GM18870 (cell line): ENCODE results near the gene ISL2.

ENCODE experiments used
- ATAC-seq: cut with Tn5 transposase; IDR thresholded peaks from one replicate; pipeline ENCODE4 v1.9.1; 2021; ENCODE audit warnings: moderate library complexity; ENCODE audit not compliant: unreplicated experiment

Gene ISL2

DNA sequence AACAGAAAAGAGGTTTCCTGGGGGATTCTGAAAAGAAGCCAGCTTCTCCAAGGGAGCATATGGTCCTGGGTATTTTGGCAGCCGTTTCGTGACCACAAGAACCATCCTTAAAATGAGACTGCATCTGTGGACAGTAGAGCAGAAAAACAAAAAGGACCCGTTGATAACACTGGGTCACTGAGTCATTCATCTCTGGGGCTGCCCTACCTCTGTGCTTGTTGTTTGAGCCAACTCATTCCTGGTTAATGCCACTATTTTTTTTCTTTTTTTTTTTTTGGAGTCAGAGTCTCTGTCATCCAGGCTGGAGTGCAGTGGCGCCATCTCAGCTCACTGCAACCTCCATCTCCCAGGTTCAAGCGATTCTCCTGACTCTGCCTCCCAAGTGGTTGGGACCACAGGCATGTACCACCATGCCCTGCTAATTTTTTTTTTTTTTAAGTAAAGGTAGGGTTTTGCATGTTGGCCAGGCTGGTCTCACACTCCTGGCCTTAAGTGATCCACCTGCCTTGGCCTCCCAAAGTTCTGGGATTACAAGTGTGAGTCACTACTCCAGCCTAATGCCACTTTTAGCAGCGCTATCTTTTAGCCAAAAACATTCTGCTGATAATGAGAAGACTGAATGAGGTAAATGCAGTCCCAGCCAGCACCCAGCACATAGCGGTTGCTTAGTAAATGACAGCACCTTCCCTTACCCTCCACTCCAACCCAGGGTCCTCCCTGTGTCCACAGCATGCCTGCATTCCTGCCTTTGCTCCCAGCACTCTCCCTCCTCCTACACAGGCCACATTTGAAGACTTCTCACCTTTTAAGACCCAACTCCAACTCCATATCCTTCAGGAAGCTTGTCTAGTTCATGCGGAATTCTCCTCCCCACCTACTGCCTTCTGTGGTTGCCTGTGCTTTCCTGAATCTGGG lies 9.1 kb upstream of the ISL2 start:
- no peak for ATAC-seq

DNA sequence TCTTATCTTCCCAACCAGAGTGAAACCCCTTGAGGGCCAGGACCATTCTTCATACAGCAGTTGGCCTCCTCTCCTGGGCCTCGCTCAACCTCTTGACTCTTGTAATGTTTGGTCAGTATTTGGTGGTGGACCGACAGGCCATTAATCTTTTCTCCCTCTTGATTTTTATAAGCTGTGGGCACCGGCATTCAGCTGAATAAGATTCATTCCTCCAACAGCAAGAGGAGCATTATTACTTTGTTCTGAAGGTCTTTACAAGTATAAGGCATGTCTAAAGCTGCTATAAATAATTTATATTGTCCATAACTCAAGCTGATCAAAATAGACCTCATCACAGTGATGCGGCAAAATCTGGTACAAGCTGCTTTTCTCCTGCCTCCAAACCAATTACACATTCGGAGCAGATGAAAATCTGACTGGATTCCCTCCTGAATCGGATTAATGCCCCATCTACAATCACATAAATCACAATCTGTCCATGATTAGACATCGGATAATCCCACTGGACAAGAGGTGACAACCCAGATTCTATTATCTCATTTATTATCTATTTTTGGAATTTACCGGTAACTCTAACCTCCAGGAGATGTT lies 8.4 kb upstream of the ISL2 start:
- ATAC-seq, result no peak

DNA sequence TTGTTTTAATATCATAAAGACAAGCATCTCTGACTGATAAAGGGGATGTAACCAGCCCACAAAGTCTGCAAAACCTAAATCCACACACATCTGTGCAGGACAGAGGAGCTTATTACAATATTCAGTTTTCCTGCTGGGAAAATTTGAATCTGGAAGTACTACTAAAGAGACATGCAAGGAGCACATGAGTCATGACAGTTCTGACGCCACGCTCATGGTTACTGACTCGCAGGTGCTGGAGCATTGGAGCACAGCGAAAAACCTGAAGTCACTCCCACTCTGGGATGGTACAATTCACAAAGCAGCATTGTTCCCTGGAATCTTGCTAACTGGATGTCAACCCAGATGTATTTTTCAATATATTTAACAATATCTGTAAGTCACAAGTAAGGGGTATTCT lies 7.6 kb upstream of the ISL2 start:
- ATAC-seq, result no peak

DNA sequence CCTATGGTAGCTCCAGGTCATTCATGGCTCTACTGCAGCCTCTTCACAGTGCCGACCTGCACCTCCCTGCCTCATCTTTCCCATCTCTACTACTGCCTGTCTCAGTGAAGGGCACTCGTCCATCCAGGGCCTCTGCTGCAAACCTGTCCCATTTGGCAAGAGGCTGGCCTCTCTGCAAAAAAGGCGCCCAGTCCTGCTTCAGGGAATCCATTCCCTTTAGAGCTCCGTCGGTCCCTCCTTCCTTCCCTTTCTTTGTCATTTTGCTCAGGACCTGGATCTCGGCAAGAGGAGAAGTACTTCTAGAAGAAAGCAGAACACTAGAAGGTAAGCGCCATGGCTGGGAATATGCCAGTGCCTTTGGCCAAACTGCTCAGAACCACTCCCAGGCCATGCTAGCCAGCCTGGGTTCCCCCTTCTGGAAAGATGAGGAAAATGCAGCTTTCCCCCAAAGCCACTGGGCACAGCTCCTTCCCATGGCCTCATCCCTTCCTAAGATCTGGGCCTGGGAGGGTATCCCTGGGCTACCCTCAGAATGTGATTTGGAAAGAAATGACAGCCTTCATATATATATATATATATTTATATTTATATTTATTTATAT lies 6.4 kb upstream of the ISL2 start:
- ATAC-seq, result no peak

DNA sequence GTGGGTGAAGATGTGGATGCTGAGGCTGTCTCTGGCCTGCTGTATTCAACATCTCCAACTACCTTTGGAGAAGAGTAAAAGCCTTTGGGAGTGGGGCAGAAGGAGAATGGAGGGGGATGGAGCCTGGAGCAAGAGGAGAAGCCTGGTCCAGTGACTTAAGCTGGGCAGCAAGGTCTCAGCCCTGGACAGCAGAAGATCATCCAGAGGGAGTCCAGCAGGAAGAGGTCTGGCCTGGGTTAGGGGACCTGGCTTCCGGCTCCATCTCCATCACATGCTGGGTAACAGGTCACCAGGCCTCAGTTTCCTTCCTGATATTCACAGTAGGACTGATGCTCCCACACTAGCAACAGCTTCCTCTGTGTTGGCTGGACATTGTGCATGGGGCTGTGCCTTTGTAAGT lies 3.8 kb upstream of the ISL2 start:
- no peak for ATAC-seq

DNA sequence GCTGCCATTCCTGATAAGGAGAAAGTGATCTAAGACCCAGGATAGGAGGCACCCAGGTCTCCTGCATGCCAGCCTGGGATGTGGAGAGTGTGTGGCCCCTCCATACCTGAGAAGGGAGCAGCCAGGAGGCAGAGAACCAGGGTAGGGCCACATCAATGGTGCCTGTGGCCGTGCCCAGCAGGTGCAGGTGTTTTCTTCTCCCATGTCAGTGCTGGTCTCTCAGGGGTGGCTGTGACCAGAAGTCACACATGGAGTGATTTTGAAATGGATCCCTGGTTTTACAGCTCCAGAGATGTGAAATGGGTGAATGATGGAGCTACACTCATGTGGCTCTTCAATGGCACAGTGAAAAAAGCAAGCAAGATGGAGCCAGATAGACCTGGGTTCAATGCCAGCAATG lies 3.3 kb upstream of the ISL2 start:
- ATAC-seq, result no peak

DNA sequence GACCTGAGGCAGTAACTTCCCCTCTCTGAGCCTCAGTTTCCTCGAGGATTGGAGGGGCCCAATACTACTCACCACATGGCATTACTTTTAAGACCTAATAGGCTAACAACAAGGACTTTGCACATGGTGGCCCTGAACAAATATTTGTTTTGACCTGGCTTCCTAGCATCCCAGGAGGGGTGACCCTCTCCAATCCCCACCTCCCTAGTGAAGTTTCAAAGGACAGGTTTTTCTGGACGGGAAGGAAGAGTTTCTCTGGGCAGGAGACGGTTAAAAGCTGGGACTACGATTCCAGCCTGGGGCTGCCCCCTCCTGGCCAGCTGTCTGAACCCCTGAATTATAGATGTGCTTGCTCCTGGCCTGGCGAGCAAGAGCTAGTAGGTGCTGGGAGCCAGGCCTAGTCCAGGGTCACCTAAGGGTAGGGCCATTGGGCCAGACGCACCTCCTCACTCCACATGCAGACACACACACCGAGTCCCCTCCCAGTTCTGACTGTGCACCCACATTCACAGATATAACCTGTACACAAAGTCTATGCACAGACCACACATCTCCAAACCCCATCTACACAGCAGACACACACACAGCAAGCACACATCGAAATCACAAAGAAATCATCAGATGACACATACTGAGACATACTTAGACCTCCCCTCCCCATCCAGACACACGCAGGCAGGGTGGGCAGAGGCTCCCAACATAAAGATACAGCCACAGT lies 2.7 kb upstream of the ISL2 start:
- ATAC-seq, result no peak

DNA sequence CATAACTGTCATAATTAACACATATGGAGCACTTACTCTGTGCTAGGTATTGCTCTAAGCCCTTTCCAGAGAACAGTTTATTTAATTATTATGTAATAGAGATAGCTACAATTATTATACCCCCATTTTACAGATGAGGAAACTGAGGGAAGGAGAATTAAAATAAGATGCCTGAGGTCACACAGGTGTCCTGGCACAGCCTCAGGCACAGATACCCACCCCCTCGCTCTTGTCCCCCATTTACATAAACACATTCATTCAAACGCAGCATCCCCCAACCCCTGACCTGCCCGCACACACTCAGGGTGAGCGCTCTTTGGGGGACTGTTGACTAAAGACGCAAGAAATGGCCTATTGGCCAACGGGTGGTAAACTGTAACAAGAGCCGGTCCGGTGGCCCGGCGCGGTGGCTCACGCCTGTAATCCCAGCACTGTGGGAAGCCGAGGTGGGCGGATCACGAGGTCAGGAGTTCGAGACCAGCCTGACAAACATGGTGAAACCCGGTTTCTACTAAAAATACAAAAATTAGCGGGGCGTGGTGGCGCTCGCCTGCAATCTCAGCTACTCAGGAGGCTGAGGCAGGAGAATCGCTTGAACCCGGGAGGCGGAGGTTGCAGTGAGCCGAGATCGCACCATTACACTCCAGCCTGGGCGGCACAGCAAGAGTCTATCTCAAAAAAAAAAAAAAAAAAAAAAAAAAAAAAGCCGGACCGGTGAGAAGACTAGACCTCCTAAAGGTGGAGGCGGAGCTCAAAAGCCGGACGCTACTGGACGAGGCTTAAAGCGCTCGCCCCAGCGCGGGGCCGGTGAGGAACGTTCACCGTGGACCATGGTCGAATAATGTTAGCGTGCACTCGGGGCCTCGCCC lies 1.9 kb upstream of the ISL2 start:
- no peak for ATAC-seq

DNA sequence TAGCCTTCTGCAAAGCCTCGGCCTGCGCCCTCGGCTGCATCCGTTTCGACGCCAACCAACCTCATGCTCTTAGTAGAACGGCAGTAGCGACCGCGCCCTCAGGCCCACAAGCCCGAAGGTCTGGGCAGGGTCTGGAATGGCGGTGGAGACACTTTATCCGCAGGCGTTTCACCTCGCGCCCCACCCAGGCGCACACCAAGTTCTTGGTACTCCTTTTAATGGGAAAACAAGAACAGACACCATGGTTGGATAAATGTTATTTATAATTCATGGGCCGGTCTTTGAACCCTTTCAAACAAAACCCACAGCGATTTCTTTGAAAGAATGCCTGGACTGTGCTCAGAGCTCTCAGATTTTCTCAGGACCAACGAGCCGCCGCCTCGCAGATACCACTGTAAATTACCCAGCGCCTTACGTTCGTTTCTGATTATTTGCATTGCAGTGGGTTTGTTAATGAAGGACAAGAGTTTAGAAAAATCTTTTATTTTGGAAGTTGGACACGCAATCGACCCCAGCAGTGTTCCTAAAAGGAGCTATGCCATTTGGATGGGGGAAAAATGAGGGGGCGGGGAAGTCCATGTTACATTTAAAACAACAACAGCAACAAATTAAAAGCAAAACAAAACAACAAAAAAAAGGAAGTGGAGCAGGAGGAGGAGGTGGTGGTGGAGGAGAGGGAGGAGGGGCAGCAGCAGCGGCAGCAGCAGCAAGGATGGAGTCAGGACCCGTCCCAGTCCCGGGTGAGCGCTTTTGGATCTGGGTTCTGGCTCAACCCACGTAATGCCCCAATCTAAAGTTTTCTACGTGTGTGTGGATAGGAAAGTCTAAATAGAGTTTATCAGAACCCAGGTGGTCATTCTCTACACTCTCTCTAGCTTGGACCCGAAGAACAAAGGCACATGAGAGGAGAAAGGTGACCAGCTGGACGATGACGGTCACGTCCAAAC lies 993 bp upstream of the ISL2 start:
- ATAC-seq, result no peak

DNA sequence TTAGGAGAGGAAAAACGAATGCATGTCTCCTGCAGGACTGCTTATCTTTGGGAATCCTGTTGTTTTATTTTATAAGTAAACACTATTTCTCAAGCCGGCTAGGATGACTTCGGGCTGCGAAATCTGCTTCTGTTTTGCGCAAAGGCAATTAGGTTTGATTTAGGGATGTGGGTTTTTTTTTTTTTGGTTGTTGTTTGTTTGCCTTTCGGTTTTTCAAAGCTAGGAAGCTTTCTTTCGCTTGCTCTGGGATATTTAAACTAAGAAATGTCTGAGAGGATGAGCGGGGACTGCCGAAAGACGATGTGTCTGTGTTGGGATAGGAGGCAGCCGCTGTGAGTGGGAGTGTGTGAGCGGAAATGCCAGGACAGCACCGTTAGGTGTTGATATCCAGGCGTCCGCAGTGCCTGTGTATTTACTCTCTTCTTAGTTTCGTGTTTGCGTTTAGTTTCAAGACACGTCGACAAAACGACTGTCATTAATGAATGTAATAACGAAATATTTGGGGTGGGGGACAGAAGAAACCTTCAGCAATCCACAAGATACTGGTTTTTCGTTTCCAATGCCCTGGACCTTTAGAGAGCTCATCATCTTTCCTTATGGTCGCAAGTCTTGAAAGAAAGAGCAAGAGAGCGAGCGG lies 604 bp downstream of the ISL2 start:
- no peak for ATAC-seq

DNA sequence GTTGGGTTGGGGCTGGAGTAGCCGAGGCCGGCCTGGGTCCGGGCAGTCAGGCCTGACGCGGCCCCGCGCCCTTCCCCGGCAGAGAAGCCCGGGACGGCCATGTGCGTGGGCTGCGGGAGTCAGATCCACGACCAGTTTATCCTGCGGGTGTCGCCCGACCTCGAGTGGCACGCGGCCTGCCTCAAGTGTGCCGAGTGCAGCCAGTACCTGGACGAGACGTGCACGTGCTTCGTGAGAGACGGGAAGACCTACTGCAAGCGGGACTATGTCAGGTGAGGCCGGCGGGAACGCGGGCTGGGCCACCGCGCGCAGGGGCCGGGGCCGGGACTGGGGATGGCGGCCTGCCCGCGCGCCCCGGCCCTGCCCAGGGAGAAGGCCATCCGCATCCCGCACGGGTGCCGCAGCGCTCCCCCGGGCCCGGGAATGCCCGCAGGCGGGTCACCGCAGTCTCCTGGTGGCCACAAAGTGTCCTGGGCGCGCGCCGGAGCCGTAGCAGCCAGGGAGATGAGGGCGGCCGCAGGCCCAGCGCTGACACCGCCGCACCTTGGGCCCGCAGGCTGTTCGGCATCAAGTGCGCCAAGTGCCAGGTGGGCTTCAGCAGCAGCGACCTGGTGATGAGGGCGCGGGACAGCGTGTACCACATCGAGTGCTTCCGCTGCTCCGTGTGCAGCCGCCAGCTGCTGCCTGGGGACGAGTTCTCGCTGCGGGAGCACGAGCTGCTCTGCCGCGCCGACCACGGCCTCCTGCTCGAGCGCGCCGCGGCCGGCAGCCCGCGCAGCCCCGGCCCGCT lies 1.3 kb downstream of the ISL2 start:
- no peak for ATAC-seq

DNA sequence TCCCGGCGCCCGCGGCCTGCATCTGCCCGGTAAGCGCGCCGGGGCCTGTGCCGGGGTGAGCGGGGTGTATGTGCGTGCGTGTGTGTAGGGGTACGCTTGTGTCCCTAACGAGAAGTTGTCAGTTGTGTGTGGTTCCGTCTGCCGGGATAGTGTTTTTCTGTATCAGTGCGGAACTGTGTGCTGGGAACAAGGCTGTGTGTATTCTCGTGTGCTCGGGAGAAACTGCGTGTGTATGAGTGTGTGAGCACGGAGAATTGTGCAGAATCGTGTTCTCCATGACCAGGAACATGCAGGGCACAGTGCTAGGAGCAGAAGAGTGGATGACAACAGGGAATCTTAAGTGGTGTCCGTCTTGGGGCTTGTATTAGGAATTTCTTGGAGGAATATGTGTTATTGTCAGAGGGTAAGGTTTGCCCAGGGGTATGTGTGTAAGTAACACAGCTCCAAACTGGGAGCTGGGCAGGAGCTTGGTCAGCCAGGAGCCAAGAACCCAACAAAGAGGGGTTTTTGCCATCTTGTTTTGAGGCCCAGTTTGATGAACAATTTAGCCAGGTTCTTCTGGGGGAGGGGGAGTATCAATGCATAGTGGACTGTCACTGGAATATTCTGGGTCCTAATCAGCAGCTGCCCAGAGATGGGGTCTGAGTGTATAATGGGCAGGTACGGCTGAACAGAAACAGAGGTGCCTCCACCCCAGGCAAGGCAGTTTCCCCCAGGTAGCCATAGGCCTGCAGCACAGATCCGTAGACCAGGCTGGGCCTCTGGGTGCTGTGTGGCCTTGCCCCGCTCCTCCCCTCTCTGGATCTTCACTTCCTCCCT lies 2.1 kb downstream of the ISL2 start:
- ATAC-seq, result no peak

DNA sequence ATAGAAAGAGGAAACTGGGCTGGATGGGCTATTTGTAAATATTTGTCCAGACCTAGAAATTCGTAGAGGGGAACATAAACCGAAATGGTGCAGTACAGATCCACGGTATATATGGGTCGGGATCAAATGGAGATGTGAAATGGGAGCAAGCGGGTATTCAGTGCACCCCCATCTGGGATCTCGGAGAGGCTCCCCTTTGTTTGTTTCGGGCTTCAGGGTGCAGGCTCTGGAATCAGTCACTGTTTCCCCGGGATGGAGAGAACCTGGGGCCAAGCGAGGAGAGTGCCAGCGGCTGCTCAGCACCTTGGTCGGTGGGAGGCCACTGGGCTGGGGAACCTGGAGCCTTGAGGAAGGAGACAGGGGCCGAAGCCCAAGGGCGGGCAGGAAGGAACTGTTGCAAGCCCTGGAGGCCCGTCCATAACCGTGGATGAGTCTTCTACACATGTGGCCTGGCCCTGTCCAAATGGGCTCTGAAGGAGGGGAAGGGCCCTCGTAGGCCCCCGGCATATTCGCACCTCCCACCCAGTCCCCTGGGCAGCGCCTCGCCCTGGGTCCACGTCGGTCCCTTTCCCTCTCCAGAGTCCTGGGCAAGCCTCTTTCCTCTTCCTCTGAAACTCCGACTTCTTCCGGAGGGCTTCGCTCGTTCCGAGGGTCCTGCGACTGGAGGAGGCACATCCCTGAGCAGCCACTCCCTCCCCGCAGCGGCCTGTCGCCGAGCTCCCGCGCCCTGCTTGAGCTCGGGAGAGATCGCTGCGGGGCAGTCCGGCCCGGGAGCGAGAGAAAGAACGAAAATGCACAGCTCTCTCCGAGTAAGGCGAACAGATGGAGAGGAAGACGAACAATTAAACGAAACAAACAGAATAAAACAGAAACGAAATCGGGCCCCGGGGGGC lies 3.0 kb downstream of the ISL2 start:
- ATAC-seq, result no peak

DNA sequence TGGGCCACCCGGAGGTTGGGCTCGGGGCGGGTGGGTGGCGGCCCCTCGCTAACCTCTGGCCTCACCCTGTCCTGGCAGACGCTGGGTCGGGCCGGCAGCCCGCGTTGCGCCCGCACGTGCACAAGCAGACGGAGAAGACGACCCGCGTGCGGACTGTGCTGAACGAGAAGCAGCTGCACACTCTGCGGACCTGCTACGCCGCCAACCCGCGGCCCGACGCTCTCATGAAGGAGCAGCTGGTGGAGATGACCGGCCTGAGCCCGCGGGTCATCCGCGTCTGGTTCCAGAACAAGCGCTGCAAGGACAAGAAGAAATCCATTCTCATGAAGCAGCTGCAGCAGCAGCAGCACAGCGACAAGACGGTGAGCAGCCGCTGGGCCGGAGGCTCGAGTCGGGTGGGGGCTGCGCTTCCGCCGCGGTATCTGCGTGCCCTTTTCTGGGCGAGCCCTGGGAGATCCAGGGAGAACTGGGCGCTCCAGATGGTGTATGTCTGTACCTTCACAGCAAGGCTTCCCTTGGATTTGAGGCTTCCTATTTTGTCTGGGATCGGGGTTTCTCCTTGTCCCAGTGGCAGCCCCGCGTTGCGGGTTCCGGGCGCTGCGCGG lies 3.7 kb downstream of the ISL2 start:
- no peak for ATAC-seq

DNA sequence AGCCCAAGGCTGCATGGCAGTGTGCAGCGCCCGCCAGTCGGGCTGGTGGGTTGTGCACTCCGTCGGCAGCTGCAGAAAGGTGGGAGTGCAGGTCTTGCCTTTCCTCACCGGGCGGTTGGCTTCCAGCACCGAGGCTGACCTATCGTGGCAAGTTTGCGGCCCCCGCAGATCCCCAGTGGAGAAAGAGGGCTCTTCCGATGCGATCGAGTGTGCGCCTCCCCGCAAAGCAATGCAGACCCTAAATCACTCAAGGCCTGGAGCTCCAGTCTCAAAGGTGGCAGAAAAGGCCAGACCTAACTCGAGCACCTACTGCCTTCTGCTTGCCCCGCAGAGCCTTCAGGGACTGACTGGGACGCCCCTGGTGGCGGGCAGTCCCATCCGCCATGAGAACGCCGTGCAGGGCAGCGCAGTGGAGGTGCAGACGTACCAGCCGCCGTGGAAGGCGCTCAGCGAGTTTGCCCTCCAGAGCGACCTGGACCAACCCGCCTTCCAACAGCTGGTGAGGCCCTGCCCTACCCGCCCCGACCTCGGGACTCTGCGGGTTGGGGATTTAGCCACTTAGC lies 4.3 kb downstream of the ISL2 start:
- no peak for ATAC-seq
